Vagina (tissue), 2 donors: Measurements from ENCODE around the gene CSK. TPM values are rescaled to one million over a fixed set of nuclear protein-coding genes. Genes with fewer than 3 reads are reported as not detected.

Source experiments
- DNase-seq, 2 donors: peaks; one replicate each; pipeline ENCODE4 v3.0.0-alpha.2; 2017; ENCODE audit errors: extremely low spot score in 2 of 2
- H3K27ac ChIP-seq: fragments of 200-600 bp; sonication (generic); one replicate; pipeline ENCODE4 v1.5.1; 2019
- H3K27me3 ChIP-seq: fragments of 200-600 bp; sonication (generic); one replicate; pipeline ENCODE4 v1.5.1; 2019
- H3K36me3 ChIP-seq, 2 donors: fragments of 200-600 bp; sonication (generic); one replicate each; pipeline ENCODE4 v1.5.1; 2017 to 2019
- H3K4me1 ChIP-seq: fragments of 200-600 bp; sonication (generic); one replicate; pipeline ENCODE4 v1.5.1; 2019
- H3K4me3 ChIP-seq, 2 donors: fragments of 200-600 bp; sonication (generic); 1 replicate in 1 of 2; 2 replicates in 1 of 2; pipeline ENCODE4 v1.5.1; 2016 to 2019
- H3K9me3 ChIP-seq: fragments of 200-600 bp; sonication (generic); one replicate; pipeline ENCODE4 v1.5.1; 2019
- CTCF ChIP-seq, 3 experiments: fragments of 450-650 bp in 2 of 3; fragments of 200-600 bp in 1 of 3; sonication (generic) in 1 of 3; IDR thresholded peaks; one replicate each; pipeline ENCODE4 v1.5.1; 2017 to 2019; ENCODE audit warnings: antibody characterized with exemption in 3 of 3, mild to moderate bottlenecking in 2 of 3, moderate library complexity in 2 of 3
- POLR2A ChIP-seq, 2 donors: fragments of 450-650 bp; IDR thresholded peaks; one replicate each; pipeline ENCODE4 v1.6.1; 2017; ENCODE audit warnings: antibody characterized with exemption in 2 of 2, mild to moderate bottlenecking in 2 of 2, moderate library complexity in 2 of 2
- POLR2AphosphoS5 ChIP-seq, 2 donors: sonication (generic); formaldehyde crosslinking; IDR thresholded peaks; one replicate each; pipeline ENCODE4 v1.9.0; 2017; ENCODE audit warnings: antibody characterized with exemption in 2 of 2, mild to moderate bottlenecking in 2 of 2, low read depth in 1 of 2; ENCODE audit not compliant: insufficient read depth in 1 of 2
- intact Hi-C: fragments of 100-400 bp; cut with DNase I; formaldehyde crosslinking; loops from one replicate; pipeline ENCODE4 v1.15.1; 2023
- total RNA-seq: library from RNA; depleted of rRNA; stranded (reverse); fragments of >200 nt; gene quantifications from one replicate; pipeline ENCODE4 v1.2.3, GENCODE V29; 2016

CSK gene
- total RNA-seq, 1 donor from 2014 or later: 26.3 TPM

- peaks cover 100% of the 10 kb centered on the region for H3K4me1 ChIP-seq
- H3K36me3 ChIP-seq: no peaks in the 10 kb centered on the region
- H3K4me3 ChIP-seq: no peak overlapping the region
- intact Hi-C loops: loop anchor here (10.0 kb wide), 1 partner anchor 415 kb away; no protein-coding TSS in a partner anchor
- TF ChIP-seq CTCF (IDR thresholded peaks at IDR 0.05): no peak
- TF ChIP-seq POLR2A (IDR thresholded peaks at IDR 0.05): no peak
- no peak for TF ChIP-seq POLR2AphosphoS5 (IDR thresholded peaks at IDR 0.05; ENCODE audit: insufficient read depth in 1 of 2, low read depth in 1 of 2)
- no peaks in the 10 kb centered on the region for H3K9me3 ChIP-seq
- DNase-seq: no peak
- no peaks in the 10 kb centered on the region for H3K27me3 ChIP-seq
- peak overlapping the region; percentile 76 for H3K27ac ChIP-seq
Measured at GRCh38 chr15:74789741-74790079, 7.8 kb downstream of the CSK start.

GRCh38 chr15:74790080-74790916, 8.4 kb downstream of the CSK start:
- H3K36me3 ChIP-seq: no peaks in the 10 kb centered on the region
- TF ChIP-seq POLR2A (IDR thresholded peaks at IDR 0.05) (no peak), POLR2AphosphoS5 (IDR thresholded peaks at IDR 0.05; ENCODE audit: insufficient read depth in 1 of 2, low read depth in 1 of 2) (no peak), CTCF (IDR thresholded peaks at IDR 0.05) (no peak)
- no peaks in the 10 kb centered on the region for H3K9me3 ChIP-seq
- H3K27me3 ChIP-seq: no peaks in the 10 kb centered on the region
- peaks cover 100% of the 10 kb centered on the region for H3K4me1 ChIP-seq
- H3K4me3 ChIP-seq: no peak overlapping the region
- peak overlapping the region; percentile 76 for H3K27ac ChIP-seq
- no peak for DNase-seq
- intact Hi-C loops: no loop called here

GRCh38 chr15:74791007-74791406, 9.1 kb downstream of the CSK start:
- peaks cover 95% of the 10 kb centered on the region for H3K4me1 ChIP-seq
- intact Hi-C loops: no loop called here
- H3K4me3 ChIP-seq: no peak overlapping the region
- H3K27me3 ChIP-seq: no peaks in the 10 kb centered on the region
- no peak for TF ChIP-seq POLR2A (IDR thresholded peaks at IDR 0.05)
- no peak for TF ChIP-seq CTCF (IDR thresholded peaks at IDR 0.05)
- TF ChIP-seq POLR2AphosphoS5 (IDR thresholded peaks at IDR 0.05; ENCODE audit: insufficient read depth in 1 of 2, low read depth in 1 of 2): no peak
- no peaks in the 10 kb centered on the region for H3K36me3 ChIP-seq
- no peak for DNase-seq
- H3K9me3 ChIP-seq: no peaks in the 10 kb centered on the region
- peak overlapping the region; percentile 76 for H3K27ac ChIP-seq

- H3K27ac ChIP-seq: no peak overlapping the region
- DNase-seq: no peak
- no peaks in the 10 kb centered on the region for H3K9me3 ChIP-seq
- TF ChIP-seq CTCF (IDR thresholded peaks at IDR 0.05) (no peak), POLR2A (IDR thresholded peaks at IDR 0.05) (no peak), POLR2AphosphoS5 (IDR thresholded peaks at IDR 0.05; ENCODE audit: insufficient read depth in 1 of 2, low read depth in 1 of 2) (no peak)
- H3K36me3 ChIP-seq: no peaks in the 10 kb centered on the region
- intact Hi-C loops: no loop called here
- H3K4me1 ChIP-seq: peaks cover 88% of the 10 kb centered on the region
- H3K27me3 ChIP-seq: no peaks in the 10 kb centered on the region
- no peak overlapping the region for H3K4me3 ChIP-seq
Measured at GRCh38 chr15:74791667-74792066, 9.8 kb downstream of the CSK start.
